Kidney epithelial cell (primary cell): ENCODE data around the gene PTCH1. TPM values are rescaled to one million over a fixed set of nuclear protein-coding genes. Genes with fewer than 3 reads are reported as not detected.

ENCODE experiments used
- DNase-seq: peaks from one replicate; pipeline ENCODE4 v3.0.0-alpha.2; 2010; ENCODE audit warnings: low read depth
- H3K27me3 ChIP-seq: 2 replicates; pipeline ENCODE4 v1.6.0; 2011; ENCODE audit warnings: low read length; ENCODE audit not compliant: control insufficient read depth, insufficient read depth
- H3K36me3 ChIP-seq: 2 replicates; pipeline ENCODE4 v1.5.1; 2011; ENCODE audit warnings: low read length; ENCODE audit not compliant: control insufficient read depth, insufficient read depth
- H3K4me3 ChIP-seq: 2 replicates; pipeline ENCODE4 v1.5.1; 2011; ENCODE audit warnings: low read depth, mild to moderate bottlenecking, control low read depth, low read length
- CTCF ChIP-seq: IDR thresholded peaks from 2 replicates; pipeline ENCODE4 v1.5.1; 2011; ENCODE audit warnings: mild to moderate bottlenecking, moderate library complexity, low read length, control low read depth, inconsistent platforms; ENCODE audit not compliant: insufficient read depth, poor library complexity, severe bottlenecking
- total RNA-seq: library from RNA; depleted of rRNA; stranded (reverse); fragments of >200 nt; gene quantifications from 2 replicates; pipeline ENCODE4 v1.2.3, GENCODE V29; 2015

Gene PTCH1
- total RNA-seq, 1 donor from 2014 or later: 2.8 TPM

GRCh38 chr9:95483431-95483830 is 33.3 kb downstream of the PTCH1 start:
- Histone ChIP-seq H3K27me3 (no peaks in the 10 kb centered on the region), H3K36me3 (peaks cover 2% of the 10 kb centered on the region), H3K4me3 (no peak overlapping the region)
- DNase-seq: no peak
- no peak for TF ChIP-seq CTCF

GRCh38 chr9:95482621-95483020 is 34.1 kb downstream of the PTCH1 start:
- no peak for DNase-seq
- H3K36me3 ChIP-seq: peaks cover 2% of the 10 kb centered on the region
- TF ChIP-seq CTCF: no peak
- H3K4me3 ChIP-seq: no peak overlapping the region
- no peaks in the 10 kb centered on the region for H3K27me3 ChIP-seq

- peaks cover 2% of the 10 kb centered on the region for H3K36me3 ChIP-seq
- no peak for TF ChIP-seq CTCF
- DNase-seq: no peak
- no peak overlapping the region for H3K4me3 ChIP-seq
- H3K27me3 ChIP-seq: no peaks in the 10 kb centered on the region
These were observed 35.8 kb downstream of the PTCH1 start for GRCh38 chr9:95481000-95481399.

GRCh38 chr9:95480346-95480745 is 36.4 kb downstream of the PTCH1 start:
- Histone ChIP-seq H3K4me3 (no peak overlapping the region), H3K36me3 (peaks cover 2% of the 10 kb centered on the region), H3K27me3 (no peaks in the 10 kb centered on the region)
- TF ChIP-seq CTCF: no peak
- no peak for DNase-seq

- no peak for DNase-seq
- H3K27me3 ChIP-seq: no peaks in the 10 kb centered on the region
- H3K36me3 ChIP-seq: peaks cover 2% of the 10 kb centered on the region
- no peak overlapping the region for H3K4me3 ChIP-seq
- TF ChIP-seq CTCF: no peak
These were observed 37.4 kb downstream of the PTCH1 start for GRCh38 chr9:95479330-95479729.

GRCh38 chr9:95478335-95478734 is 38.4 kb downstream of the PTCH1 start:
- TF ChIP-seq CTCF: no peak
- H3K4me3 ChIP-seq: no peak overlapping the region
- DNase-seq: no peak
- H3K27me3 ChIP-seq: no peaks in the 10 kb centered on the region
- peaks cover 2% of the 10 kb centered on the region for H3K36me3 ChIP-seq
